ENCODE results near the gene ERVMER34-1.

Gene ERVMER34-1

DNA sequence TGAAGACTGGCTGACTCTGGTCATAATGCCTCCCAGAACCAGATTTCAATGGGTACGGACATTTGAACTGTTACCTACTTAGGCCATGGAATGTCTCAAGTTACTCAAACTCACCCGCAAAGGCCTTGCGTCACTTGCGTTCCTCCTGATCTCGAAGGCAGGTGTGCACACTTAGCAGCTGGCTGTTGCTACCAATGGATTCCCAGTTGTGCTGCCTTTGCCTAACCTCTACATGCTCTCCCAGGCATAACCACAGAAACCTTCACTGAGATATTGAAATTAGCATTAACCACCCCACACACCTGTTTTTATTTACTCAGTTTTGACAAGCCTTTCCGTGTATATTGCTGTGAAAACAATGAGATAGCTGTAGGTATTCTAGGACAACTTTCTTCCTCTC lies 2.8 kb downstream of the ERVMER34-1 start:
- no peak overlapping the region for H3K4me3 ChIP-seq (replicated peaks; ENCODE audit: low read depth, low read length)
- TF ChIP-seq CTCF (IDR thresholded peaks at IDR 0.05; ENCODE audit: low read length, missing control alignments) = no peak
- no peak for DNase-seq (ENCODE audit: low read depth)

- H3K4me3 ChIP-seq (replicated peaks; ENCODE audit: low read depth, low read length) = no peak overlapping the region
- DNase-seq (ENCODE audit: low read depth) = no peak
- TF ChIP-seq CTCF (IDR thresholded peaks at IDR 0.05; ENCODE audit: low read length, missing control alignments) = no peak
These were observed 6.6 kb downstream of the ERVMER34-1 start for GRCh38 chr4:52744588-52744987.

DNA sequence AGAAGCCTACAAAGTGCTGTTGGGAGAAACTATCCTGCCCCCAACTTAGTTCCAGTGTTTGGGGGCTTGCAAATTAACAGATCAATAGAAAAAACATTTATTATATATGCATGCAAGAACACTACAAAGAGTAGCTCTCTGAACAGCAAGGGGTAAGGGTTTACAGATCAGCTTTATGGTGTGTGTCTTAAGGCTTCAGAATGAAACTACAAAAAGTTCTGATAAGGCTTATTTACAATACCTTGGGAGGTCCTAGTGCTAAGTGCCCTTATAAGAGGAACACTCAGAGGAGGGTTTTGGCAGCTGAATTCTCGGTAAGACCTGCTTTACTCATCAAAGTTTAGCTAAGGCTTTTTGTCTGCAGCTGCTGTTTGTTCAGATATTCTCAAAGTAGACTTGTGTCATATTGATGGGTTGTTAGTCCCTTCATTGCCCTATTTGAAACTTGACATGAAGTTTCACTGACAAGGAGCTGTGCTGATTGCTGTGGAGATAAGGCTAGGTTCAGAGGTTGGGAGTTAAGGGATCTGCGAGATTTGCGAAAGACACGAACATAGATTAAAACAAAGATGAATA lies 7.7 kb downstream of the ERVMER34-1 start:
- no peak for TF ChIP-seq CTCF (IDR thresholded peaks at IDR 0.05; ENCODE audit: low read length, missing control alignments)
- H3K4me3 ChIP-seq (replicated peaks; ENCODE audit: low read depth, low read length) = no peak overlapping the region
- no peak for DNase-seq (ENCODE audit: low read depth)

- TF ChIP-seq CTCF (IDR thresholded peaks at IDR 0.05; ENCODE audit: low read length, missing control alignments) = no peak
- no peak for DNase-seq (ENCODE audit: low read depth)
- no peak overlapping the region for H3K4me3 ChIP-seq (replicated peaks; ENCODE audit: low read depth, low read length)
These were observed 21.6 kb downstream of the ERVMER34-1 start for GRCh38 chr4:52729586-52729985.

DNA sequence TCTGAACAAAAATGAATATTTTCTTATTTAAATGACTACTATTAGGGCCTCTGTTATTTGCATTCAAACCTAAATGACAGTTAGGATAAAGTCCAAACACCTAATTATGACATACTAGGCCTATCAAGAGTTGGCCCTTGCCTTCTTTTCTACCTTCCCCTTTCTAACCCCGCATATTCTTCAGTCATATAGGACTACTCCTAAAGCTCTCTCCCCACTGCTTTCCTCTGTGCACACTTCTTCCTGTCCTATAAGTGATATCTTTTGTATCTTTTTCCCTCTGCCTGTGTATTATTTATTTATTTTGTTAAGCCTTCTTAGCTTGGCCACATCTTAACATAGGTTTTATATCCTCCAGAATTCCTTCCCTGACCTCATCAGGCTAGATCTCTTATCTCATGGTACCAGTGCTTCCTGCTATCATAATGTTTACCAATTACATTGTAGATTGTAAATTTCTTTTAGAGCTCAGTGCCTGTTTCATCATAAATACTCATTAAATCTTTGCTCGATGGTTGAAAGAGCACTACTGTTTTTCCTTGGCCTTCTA lies 22.5 kb downstream of the ERVMER34-1 start:
- H3K4me3 ChIP-seq (replicated peaks; ENCODE audit: low read depth, low read length) = no peak overlapping the region
- TF ChIP-seq CTCF (IDR thresholded peaks at IDR 0.05; ENCODE audit: low read length, missing control alignments) = no peak
- DNase-seq (ENCODE audit: low read depth) = no peak

GRCh38 chr4:52726826-52727580 lies 24.2 kb downstream of the ERVMER34-1 start:
- no peak for DNase-seq (ENCODE audit: low read depth)
- no peak for TF ChIP-seq CTCF (IDR thresholded peaks at IDR 0.05; ENCODE audit: low read length, missing control alignments)
- H3K4me3 ChIP-seq (replicated peaks; ENCODE audit: low read depth, low read length) = no peak overlapping the region

All from fibroblast of pulmonary artery (primary cell).